HG02970 (cell line): ENCODE results near the gene PNLIP.

Source experiments
- ATAC-seq: cut with Tn5 transposase; IDR thresholded peaks from one replicate; pipeline ENCODE4 v1.9.1; 2021; ENCODE audit warnings: mild to moderate bottlenecking, moderate library complexity, moderate number of reproducible peaks; ENCODE audit not compliant: unreplicated experiment, low FRiP score

The PNLIP gene

DNA sequence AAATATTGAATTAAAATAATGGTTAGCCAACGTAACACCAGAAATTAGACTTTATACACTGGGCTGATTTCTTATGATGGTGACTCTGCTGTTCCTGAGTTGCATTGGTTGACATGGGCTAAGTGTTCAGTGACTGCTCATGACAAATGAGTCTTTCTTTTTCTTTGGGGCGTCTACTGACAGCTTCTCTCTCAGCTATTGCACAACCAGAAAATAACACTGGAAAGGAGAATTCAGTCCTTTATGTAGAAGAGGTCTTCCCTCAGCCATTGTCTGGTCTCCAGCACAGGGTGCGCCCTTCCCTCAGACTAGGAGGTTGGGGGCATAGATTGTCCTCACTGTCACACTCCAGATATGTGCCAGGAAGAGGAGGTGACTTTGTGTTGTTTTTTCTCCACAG, 21.6 kb downstream of the PNLIP start:
- ATAC-seq, result no peak

GRCh38 chr10:116574797-116575196, 29.1 kb downstream of the PNLIP start:
- ATAC-seq, result no peak

DNA sequence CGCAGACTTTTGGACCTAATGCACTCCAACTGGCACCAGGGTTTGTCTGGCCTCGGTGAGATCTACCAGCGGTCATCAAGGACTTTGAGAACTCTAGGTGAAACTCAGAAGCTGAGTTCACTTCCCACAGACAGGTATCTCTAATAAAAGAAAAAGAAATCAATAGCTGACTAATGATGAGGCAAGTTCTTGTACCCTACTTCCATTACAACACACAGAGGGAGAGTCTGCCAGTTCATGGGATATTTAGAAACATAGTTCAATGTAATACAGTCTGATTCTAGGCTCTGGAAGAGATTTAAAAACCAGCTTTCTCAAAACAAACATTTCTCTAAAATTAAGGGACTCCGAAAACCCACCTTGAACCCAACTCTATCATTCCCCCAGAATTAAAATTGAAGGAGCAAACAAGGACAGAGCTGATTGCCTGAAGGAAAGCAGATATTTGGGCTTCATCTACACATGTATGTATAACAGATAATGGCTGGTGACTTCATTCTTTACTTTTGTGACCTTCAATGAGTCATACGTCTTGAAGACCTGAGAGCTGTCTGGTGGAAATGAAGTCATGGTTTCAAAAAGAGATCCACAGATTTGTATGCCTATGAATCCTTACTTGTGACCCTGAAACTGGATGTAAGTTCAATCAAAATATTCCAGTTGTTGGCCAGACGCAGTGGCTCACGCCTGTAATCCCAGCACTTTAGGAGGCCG, 42.3 kb downstream of the PNLIP start:
- no peak for ATAC-seq

- no peak for ATAC-seq
Observed at GRCh38 chr10:116588995-116589394, 43.3 kb downstream of the PNLIP start.

- no peak for ATAC-seq
Observed at GRCh38 chr10:116589926-116590325, 44.2 kb downstream of the PNLIP start.

GRCh38 chr10:116590590-116591444, 45.1 kb downstream of the PNLIP start, which contains the start of gene PNLIPRP1:
PNLIPRP1 (plus strand) TSS chr10:116590959; CDS start chr10:116591130, 171 bp downstream.
- ATAC-seq, result no peak

GRCh38 chr10:116593139-116593740, 47.5 kb downstream of the PNLIP start:
- ATAC-seq, result no peak

GRCh38 chr10:116594525-116595035, 48.8 kb downstream of the PNLIP start:
- no peak for ATAC-seq

GRCh38 chr10:116596062-116596461, 50.3 kb downstream of the PNLIP start:
- ATAC-seq, result no peak

DNA sequence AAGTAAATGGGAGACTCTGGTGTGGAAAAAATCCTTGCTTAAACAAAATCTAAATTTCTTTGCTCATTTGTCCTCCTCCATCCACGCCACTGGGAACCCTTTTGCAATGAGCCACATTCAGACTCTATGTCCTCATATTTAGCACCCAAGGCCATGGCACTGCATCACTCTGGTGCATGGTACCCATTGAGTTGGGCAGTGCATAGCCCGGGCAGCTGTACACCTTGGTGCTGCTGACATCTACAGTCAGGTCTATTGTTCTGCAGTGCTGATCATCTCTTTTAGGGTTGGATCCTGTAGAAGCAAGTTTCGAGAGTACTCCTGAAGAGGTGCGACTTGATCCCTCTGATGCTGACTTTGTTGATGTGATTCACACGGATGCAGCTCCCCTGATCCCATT, 51.8 kb downstream of the PNLIP start:
- ATAC-seq, result no peak

- ATAC-seq, result no peak
Observed at GRCh38 chr10:116598329-116598728, 52.6 kb downstream of the PNLIP start.

GRCh38 chr10:116599991-116600390, 54.3 kb downstream of the PNLIP start:
- ATAC-seq, result no peak

DNA sequence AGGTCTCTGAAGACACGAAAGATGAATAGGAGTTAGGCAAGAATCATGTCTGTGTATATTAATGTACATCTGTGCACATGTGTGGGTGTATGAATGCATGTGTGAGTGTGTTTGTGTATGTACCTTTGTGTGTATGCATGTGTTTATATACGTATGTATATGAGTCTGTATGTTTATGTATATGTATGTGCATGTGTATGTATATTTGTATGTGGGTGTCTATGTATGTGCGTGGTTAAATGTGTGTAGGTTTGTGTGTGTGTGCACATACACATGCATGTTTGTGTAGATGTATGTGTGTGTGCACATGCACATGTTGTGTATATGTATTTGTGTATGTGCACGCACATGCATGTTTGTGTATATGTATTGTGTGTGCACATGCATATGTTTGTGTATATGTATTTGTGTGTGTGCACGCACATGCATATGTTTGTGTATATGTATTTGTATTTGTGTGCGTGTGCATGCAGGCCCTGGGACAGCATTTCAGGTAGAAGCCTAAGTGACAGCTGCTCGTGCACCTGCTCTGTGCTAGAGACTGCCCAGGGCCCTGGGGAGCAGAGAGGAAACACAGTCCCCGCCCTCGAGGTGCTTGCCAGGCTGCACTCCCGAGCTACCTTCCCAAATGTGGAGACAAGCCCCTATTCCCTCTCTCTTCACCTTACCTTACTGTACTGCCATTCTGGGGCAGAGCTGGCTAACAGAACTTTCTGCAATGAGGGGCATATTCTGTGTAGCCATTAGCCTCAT, 57.1 kb downstream of the PNLIP start:
- no peak for ATAC-seq

DNA sequence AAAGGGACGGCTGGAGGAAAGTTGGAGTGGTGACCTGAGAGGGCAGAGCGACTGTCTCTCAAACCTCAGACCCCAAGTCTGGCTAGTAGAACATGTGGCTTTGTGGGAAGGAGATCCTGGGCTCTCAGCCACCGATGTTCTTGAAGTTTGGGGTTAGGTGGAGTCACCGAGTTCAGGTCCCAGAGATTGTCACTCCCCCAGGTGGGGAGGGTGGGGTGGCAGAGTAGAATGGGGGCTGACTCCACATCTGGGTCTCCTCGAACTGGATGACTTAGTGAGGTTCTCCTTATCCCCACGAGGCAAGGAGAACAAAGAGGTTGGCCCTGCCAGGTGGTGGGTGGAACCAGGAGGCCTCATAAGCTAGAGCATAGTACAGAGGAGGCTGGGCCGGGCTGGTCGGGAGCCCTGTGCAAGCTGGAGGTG, 60.3 kb downstream of the PNLIP start:
- no peak for ATAC-seq

DNA sequence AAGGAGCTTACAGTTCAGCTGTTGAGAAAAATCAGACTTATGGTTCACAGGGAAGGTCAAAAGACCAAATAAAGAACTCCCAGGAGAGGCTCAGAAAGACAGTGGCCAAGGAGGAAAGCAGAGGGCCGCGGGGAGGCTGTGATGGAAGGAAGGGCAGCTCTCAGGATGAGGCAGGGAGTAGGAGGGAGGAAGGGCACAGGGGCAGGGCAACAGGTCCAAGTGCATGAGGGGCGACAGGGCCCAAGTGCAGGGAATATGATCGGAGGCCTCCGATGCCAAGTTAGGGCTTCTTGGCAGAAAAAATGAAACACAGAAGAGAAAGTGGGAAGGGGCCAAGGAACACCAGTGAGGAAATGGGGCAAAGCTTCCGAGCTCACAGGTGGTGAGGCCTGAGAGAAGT, 61.6 kb downstream of the PNLIP start:
- no peak for ATAC-seq

DNA sequence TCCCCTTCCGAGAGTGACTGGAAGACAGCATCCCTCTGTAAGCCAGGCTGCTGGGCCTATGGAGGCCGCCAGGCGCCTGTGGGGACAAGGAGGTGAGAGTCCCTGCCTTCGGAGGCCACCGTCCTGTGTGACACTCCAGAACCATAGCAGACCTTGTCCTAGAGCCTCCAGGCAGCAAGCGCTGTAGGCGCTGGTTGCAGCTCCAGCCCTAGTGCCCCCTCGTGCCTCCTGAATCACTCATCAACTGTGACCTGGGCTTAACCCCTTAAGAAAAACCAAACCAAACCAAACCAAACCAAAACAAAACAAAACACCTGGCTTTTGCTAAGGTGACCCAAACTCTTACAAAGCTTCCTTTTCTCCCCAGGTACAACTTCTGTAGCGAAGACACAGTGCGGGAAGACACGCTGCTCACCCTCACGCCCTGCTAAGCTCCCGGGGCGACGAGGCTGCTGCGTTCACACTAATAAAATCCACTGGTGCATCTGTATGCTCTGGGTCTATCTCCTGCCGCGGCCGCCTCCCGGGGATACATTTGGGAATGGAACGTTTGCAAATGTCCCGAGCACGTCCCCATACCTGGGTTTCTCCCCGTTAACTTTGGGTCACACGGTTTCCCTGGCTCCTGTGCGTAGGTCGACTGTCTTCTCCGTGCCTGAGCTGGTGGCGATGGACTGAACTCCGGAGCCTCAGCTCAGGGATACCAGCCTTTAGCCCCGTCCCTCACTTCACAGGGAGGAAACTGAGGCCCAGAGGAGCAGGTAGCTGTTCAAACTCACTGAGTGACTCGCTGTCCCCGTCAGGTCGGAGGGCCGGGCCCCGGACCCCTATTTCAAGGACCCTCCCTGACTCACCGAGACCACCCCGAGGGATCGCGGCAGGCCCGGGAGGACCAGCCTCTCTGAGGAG, 63.2 kb downstream of the PNLIP start:
- no peak for ATAC-seq

GRCh38 chr10:116610443-116611152, 64.9 kb downstream of the PNLIP start:
- ATAC-seq, result no peak

- ATAC-seq, result no peak
Observed at GRCh38 chr10:116611153-116611545, 65.4 kb downstream of the PNLIP start.
